RWPE1 (cell line): Measurements from ENCODE around the gene ANO9.

Experiments
- CTCF ChIA-PET: fragments of 350-600 bp; sonication (Branson Sonifier 250); formaldehyde crosslinking; extraction: SDS; loops from one replicate; lab custom pipeline; 2021; lab: Yijun Ruan, JAX
- POLR2A ChIA-PET: fragments of 400-600 bp; formaldehyde crosslinking; extraction: SDS; loops from one replicate; lab custom pipeline; 2020; ENCODE audit warnings: antibody characterized with exemption; ENCODE audit not compliant: low non-redundant PET; lab: Yijun Ruan, JAX
- DNase-seq: peaks from one replicate; pipeline ENCODE4 v3.0.0; 2012; ENCODE audit warnings: low spot score
- H3K27ac ChIP-seq: fragments of 450-650 bp; 2 replicates; pipeline ENCODE4 v1.5.1; 2017
- TF ChIP-seq, protein P1 (sequence below): fragments of 450-650 bp; conservative IDR thresholded peaks from 2 replicates; pipeline ENCODE4 v1.5.1; 2017; ENCODE audit warnings: low read depth, mild to moderate bottlenecking

The ANO9 gene

DNA sequence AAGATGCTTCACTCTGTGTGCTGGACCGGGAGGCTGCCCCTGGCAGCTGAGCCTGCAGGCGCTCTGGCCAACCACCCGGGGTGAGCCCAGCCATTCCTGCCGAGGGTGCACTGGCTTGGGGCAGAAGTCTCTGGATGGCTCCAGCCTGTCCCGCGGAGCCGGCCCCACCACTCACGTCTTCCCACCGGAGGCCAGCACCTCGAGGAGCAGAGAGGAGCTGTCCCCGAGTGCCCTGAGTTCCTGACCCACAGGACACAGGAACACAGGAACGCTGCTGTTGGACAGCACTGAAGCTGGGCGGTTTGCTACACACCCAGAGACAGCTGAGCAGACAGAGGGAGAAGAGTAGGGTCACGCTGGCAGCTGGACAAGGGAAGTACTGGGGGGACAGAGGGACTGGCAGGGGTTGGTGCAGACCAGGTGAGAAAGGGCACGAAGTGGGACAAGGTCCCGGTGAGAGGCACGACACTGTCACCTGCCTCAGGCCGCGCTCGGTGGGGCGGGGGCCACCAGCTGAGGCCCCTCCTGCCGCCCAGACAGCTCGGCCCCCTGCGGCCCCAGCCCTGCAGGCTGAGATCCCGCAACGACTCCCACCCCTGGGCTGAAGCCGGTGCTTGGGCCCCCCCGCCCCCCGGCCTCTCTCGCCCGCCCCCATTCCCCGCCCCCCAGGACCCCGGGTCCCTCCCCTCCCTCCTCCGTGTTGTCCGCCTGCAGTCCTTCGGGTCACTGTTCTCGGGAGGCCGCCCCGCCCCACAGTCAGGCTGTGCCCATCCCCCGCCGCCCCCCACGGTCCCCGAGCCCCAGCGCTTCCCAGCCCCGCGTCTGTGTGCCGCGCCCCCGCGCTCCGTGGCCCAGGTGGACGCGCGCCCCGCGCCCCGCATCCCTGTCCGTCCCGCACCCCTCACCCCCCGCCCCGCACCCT, 73.1 kb downstream of the ANO9 start:
- DNase-seq: no peak
- TF ChIP-seq, protein P1, sequence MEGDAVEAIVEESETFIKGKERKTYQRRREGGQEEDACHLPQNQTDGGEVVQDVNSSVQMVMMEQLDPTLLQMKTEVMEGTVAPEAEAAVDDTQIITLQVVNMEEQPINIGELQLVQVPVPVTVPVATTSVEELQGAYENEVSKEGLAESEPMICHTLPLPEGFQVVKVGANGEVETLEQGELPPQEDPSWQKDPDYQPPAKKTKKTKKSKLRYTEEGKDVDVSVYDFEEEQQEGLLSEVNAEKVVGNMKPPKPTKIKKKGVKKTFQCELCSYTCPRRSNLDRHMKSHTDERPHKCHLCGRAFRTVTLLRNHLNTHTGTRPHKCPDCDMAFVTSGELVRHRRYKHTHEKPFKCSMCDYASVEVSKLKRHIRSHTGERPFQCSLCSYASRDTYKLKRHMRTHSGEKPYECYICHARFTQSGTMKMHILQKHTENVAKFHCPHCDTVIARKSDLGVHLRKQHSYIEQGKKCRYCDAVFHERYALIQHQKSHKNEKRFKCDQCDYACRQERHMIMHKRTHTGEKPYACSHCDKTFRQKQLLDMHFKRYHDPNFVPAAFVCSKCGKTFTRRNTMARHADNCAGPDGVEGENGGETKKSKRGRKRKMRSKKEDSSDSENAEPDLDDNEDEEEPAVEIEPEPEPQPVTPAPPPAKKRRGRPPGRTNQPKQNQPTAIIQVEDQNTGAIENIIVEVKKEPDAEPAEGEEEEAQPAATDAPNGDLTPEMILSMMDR: no peak
- CTCF ChIA-PET: no interaction called here
- POLR2A ChIA-PET: no interaction called here
- H3K27ac ChIP-seq: peak overlapping the region; percentile 57

DNA sequence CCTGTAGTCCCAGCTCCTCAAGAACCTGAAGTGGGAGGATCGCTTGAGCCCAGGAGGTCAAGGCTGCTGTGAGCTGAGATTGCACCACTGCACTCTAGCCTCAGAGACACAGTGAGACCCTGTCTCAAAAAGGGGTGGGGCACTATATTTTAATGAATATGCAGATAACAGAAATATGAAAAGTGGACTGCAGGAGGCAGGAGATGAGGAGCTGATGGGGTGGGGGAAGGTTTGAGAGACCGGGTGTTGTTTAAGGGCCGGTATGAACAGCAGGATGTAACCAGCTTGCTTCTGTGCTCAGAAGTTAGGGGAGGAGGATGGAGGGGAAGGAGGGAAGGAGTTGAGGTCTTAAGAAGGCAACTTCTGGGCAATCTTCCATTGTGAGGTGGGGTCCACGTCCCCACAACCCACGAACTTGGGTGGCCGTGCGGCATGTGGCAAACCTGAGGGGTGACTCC, 73.8 kb downstream of the ANO9 start:
- ChIA-PET CTCF (no interaction called here), POLR2A (no interaction called here)
- H3K27ac ChIP-seq: peak overlapping the region; percentile 57
- DNase-seq: no peak
- TF ChIP-seq, protein P1: no peak
